H54 (cell line): ENCODE data around the gene PDK3.
A peak's percentile ranks its signal among the peaks of the same experiment; 100 is the strongest.

ENCODE experiments used
- DNase-seq: peaks from one replicate; pipeline ENCODE4 v3.0.0; 2011; ENCODE audit warnings: low spot score, mixed read lengths; ENCODE audit not compliant: insufficient read length
- FAIRE-seq: peaks from 3 replicates; lab custom pipeline; 2011; peaks lifted over from hg19 to GRCh38; lab: Jason Lieb, UNC
- POLR2A ChIP-seq: IDR thresholded peaks from 2 replicates; pipeline ENCODE4 v1.6.1; 2011; ENCODE audit warnings: low read depth, mild to moderate bottlenecking, low read length

The PDK3 gene

GRCh38 chrX:24464836-24465531, at the start of gene PDK3:
Gene PDK3 (plus strand): TSS chrX:24465286. CDS start chrX:24465456, 170 bp downstream.
- TF ChIP-seq POLR2A: peak; percentile 73
- no peak for FAIRE-seq
- DNase-seq: peak; percentile 38

GRCh38 chrX:24415921-24416320, 49.2 kb upstream of the PDK3 start:
- TF ChIP-seq POLR2A: no peak
- FAIRE-seq: no peak
- no peak for DNase-seq

- no peak for TF ChIP-seq POLR2A
- DNase-seq (no peak), FAIRE-seq (no peak)
Observed at GRCh38 chrX:24423960-24424359, 41.1 kb upstream of the PDK3 start.

GRCh38 chrX:24424948-24425347, 40.1 kb upstream of the PDK3 start:
- DNase-seq: no peak
- FAIRE-seq: no peak
- TF ChIP-seq POLR2A: no peak

- DNase-seq: no peak
- no peak for FAIRE-seq
- no peak for TF ChIP-seq POLR2A
Observed at GRCh38 chrX:24425806-24426205, 39.3 kb upstream of the PDK3 start.

- DNase-seq (no peak), FAIRE-seq (no peak)
- no peak for TF ChIP-seq POLR2A
Observed at GRCh38 chrX:24426340-24426913, 38.7 kb upstream of the PDK3 start.

- no peak for FAIRE-seq
- no peak for DNase-seq
- no peak for TF ChIP-seq POLR2A
Observed at GRCh38 chrX:24426921-24427746, 38.0 kb upstream of the PDK3 start.

GRCh38 chrX:24427747-24428019, 37.4 kb upstream of the PDK3 start:
- FAIRE-seq (no peak), DNase-seq (no peak)
- TF ChIP-seq POLR2A: no peak

GRCh38 chrX:24428516-24428915, 36.6 kb upstream of the PDK3 start:
- DNase-seq (no peak), FAIRE-seq (no peak)
- TF ChIP-seq POLR2A: no peak

GRCh38 chrX:24435060-24435459, 30.0 kb upstream of the PDK3 start:
- no peak for FAIRE-seq
- DNase-seq: no peak
- no peak for TF ChIP-seq POLR2A

- FAIRE-seq (no peak), DNase-seq (no peak)
- no peak for TF ChIP-seq POLR2A
Observed at GRCh38 chrX:24443918-24444317, 21.2 kb upstream of the PDK3 start.

- FAIRE-seq (no peak), DNase-seq (no peak)
- no peak for TF ChIP-seq POLR2A
Observed at GRCh38 chrX:24444645-24445044, 20.4 kb upstream of the PDK3 start.

- FAIRE-seq (no peak), DNase-seq (no peak)
- TF ChIP-seq POLR2A: no peak
Observed at GRCh38 chrX:24448762-24449250, 16.3 kb upstream of the PDK3 start.

- no peak for FAIRE-seq
- no peak for TF ChIP-seq POLR2A
- DNase-seq: no peak
Observed at GRCh38 chrX:24463077-24463476, 2.0 kb upstream of the PDK3 start.

- FAIRE-seq (no peak), DNase-seq (no peak)
- no peak for TF ChIP-seq POLR2A
Observed at GRCh38 chrX:24464498-24464835, 619 bp upstream of the PDK3 start.

- no peak for FAIRE-seq
- no peak for DNase-seq
Observed at GRCh38 chrX:24465532-24465865, 413 bp downstream of the PDK3 start.

More at GRCh38 chrX:24465532-24465865, 413 bp downstream of the PDK3 start:
- no peak for TF ChIP-seq POLR2A
